Colonic mucosa (tissue), 4 donors: Measurements from ENCODE around the gene CDT1. TPM values are rescaled to one million over a fixed set of nuclear protein-coding genes. Genes with fewer than 3 reads are reported as not detected.
A peak's percentile ranks its signal among the peaks of the same experiment; 100 is the strongest.

Experiments used
- DNase-seq: peaks from one replicate; pipeline ENCODE4 v3.0.0-alpha.2; 2020
- H3K27ac ChIP-seq: fragments of 200-600 bp; one replicate; pipeline ENCODE4 v1.8.0; 2021
- H3K27me3 ChIP-seq: fragments of 200-600 bp; one replicate; pipeline ENCODE4 v1.8.0; 2021
- H3K36me3 ChIP-seq: fragments of 200-600 bp; one replicate; pipeline ENCODE4 v1.8.0; 2021
- H3K4me1 ChIP-seq: fragments of 200-600 bp; one replicate; pipeline ENCODE4 v1.8.0; 2021; ENCODE audit warnings: mild to moderate bottlenecking
- H3K4me3 ChIP-seq: fragments of 200-600 bp; one replicate; pipeline ENCODE4 v1.8.0; 2021
- H3K9ac ChIP-seq, 2 donors: one replicate each; pipeline ENCODE4 v1.7.0; 2013; ENCODE audit warnings: control low read depth in 2 of 2, low read depth in 2 of 2, low read length in 2 of 2
- H3K9me3 ChIP-seq: fragments of 200-600 bp; one replicate; pipeline ENCODE4 v1.8.0; 2021
- CTCF ChIP-seq: fragments of 200-600 bp; IDR thresholded peaks from one replicate; pipeline ENCODE4 v1.8.0; 2022; ENCODE audit warnings: antibody characterized with exemption, mild to moderate bottlenecking
- intact Hi-C: fragments of 100-400 bp; cut with DNase I; formaldehyde crosslinking; loops from one replicate; pipeline ENCODE4 v1.14.1; 2022
- total RNA-seq, 2 donors: library from RNA; stranded (reverse); fragmentation: NEBNext Ultra II Directional in 1 of 2; extraction: Animal tissue kit (Norgen Biotek cat#: 25700) in 1 of 2; gene quantifications; one replicate each; pipeline ENCODE4 v1.2.1, GENCODE V29; 2021
- donor health status: healthy.
- donor health status: DM: no; HTN: no; CAD: no.
- donor health status: DM: no; HTN: no; CAD: no.

CDT1 gene
- total RNA-seq: 10 to 100 TPM; 14.9 to 71.7 TPM

GRCh38 chr16:88803264-88803987, at the start of gene CDT1:
CDT1 (plus strand) TSS chr16:88803789; CDS start chr16:88803832, 43 bp downstream.
- Histone ChIP-seq H3K4me1 (peaks cover 9% of the 10 kb centered on the region), H3K36me3 (no peaks in the 10 kb centered on the region), H3K27ac (peak within 1 kb of the TSS; percentile 69), H3K4me3 (peak within 1 kb of the TSS; percentile 59), H3K9ac (peak within 1 kb of the TSS; percentile 46 to 55), H3K27me3 (no peaks in the 10 kb centered on the region), H3K9me3 (no peaks in the 10 kb centered on the region)
- TF ChIP-seq CTCF: no peak
- peak; percentile 83 for DNase-seq
- intact Hi-C loops: no loop called here

- Histone ChIP-seq H3K27ac (no peak overlapping the region), H3K4me1 (peaks cover under 1% of the 10 kb centered on the region), H3K36me3 (no peaks in the 10 kb centered on the region), H3K9ac (no peak overlapping the region), H3K27me3 (no peaks in the 10 kb centered on the region), H3K4me3 (no peak overlapping the region), H3K9me3 (no peaks in the 10 kb centered on the region)
- intact Hi-C loops: no loop called here
- DNase-seq: no peak
- no peak for TF ChIP-seq CTCF
Measured at GRCh38 chr16:88754109-88754911, 49.3 kb upstream of the CDT1 start.

GRCh38 chr16:88754912-88755744, 48.5 kb upstream of the CDT1 start:
- Histone ChIP-seq H3K4me1 (peaks cover 9% of the 10 kb centered on the region), H3K4me3 (no peak overlapping the region), H3K9ac (no peak overlapping the region), H3K27me3 (no peaks in the 10 kb centered on the region), H3K27ac (no peak overlapping the region), H3K36me3 (no peaks in the 10 kb centered on the region), H3K9me3 (no peaks in the 10 kb centered on the region)
- no peak for TF ChIP-seq CTCF
- DNase-seq: no peak
- intact Hi-C loops: no loop called here

GRCh38 chr16:88755745-88756443, 47.7 kb upstream of the CDT1 start:
- Histone ChIP-seq H3K27ac (no peak overlapping the region), H3K36me3 (no peaks in the 10 kb centered on the region), H3K4me3 (no peak overlapping the region), H3K9ac (no peak overlapping the region), H3K4me1 (peaks cover 16% of the 10 kb centered on the region), H3K9me3 (no peaks in the 10 kb centered on the region), H3K27me3 (no peaks in the 10 kb centered on the region)
- intact Hi-C loops: no loop called here
- no peak for DNase-seq
- TF ChIP-seq CTCF: no peak
